ENCODE data around the gene TIGIT. TPM values are rescaled to one million over a fixed set of nuclear protein-coding genes. Genes with fewer than 3 reads are reported as not detected.

Gene TIGIT
- total RNA-seq, 1 experiment from 2014 or later: not detected

- Histone ChIP-seq H2AK5ac (ENCODE audit: insufficient read length, low read length) (no peak overlapping the region), H4K8ac (replicated peaks; ENCODE audit: insufficient read length, low read depth, low read length) (no peak overlapping the region), H3K23ac (ENCODE audit: insufficient read length, low read depth, low read length) (no peak overlapping the region), H4K5ac (ENCODE audit: insufficient read length, low read depth, low read length) (no peak overlapping the region), H3K14ac (ENCODE audit: insufficient read depth, low read length) (no peak overlapping the region), H3K9ac (ENCODE audit: extremely low read depth, insufficient read length, low read length) (no peak overlapping the region), H2BK15ac (ENCODE audit: low read depth, low read length) (no peak overlapping the region), H2BK5ac (ENCODE audit: insufficient read length, low read length) (no peak overlapping the region), H3K27ac (ENCODE audit: insufficient read length, low read depth, low read length) (no peak overlapping the region), H3K23me2 (ENCODE audit: insufficient read length, low read depth, low read length, poor library complexity, severe bottlenecking) (no peaks in the 10 kb centered on the region), H4K91ac (ENCODE audit: insufficient read length, low read depth, low read length) (no peak overlapping the region), H3K9me3 (ENCODE audit: control insufficient read depth, low read depth, low read length) (no peaks in the 10 kb centered on the region), H3T11ph (ENCODE audit: low read length) (no peak overlapping the region), H3K4ac (ENCODE audit: low read depth, low read length) (no peak overlapping the region), H2BK120ac (ENCODE audit: low read depth, low read length, poor library complexity, severe bottlenecking) (no peak overlapping the region), H3K4me2 (ENCODE audit: insufficient read depth, insufficient read length, low read length) (no peak overlapping the region), H3K4me1 (ENCODE audit: insufficient read depth, low read length) (0 out of 2 replicates have a peak, but pooled peaks cover 2% of the 10 kb centered on the region), H3K79me2 (ENCODE audit: insufficient read depth, low read length) (no peaks in the 10 kb centered on the region), H3K18ac (ENCODE audit: insufficient read length, low read depth, low read length) (no peak overlapping the region), H2BK20ac (ENCODE audit: low read depth, low read length, poor library complexity, severe bottlenecking) (no peak overlapping the region), H4K20me1 (ENCODE audit: control insufficient read depth, insufficient read depth, insufficient read length) (no peaks in the 10 kb centered on the region), H2BK12ac (ENCODE audit: insufficient read length, low read depth, low read length) (no peak overlapping the region), H2AFZ (ENCODE audit: low read length) (no peak overlapping the region), H3K27me3 (ENCODE audit: insufficient read depth, low read length) (no peaks in the 10 kb centered on the region), H3K56ac (ENCODE audit: insufficient read length, low read depth, low read length) (no peak overlapping the region), H3K79me1 (ENCODE audit: insufficient read depth, low read depth, low read length, poor library complexity, severe bottlenecking) (no peaks in the 10 kb centered on the region)
- Mint-ChIP-seq H3K36me3 (ENCODE audit: insufficient read depth in 1 of 3, low read depth in 3 of 3) (no peaks in the 10 kb centered on the region; a peak in 2 of 7 replicates), H3K9me3 (peaks cover 0 to 2% of the 10 kb centered on the region in 2 experiments; a peak in 3 of 5 replicates), H3K4me1 (peaks cover 0 to 3% of the 10 kb centered on the region in 2 experiments; a peak in 2 of 4 replicates), H3K27ac (no peak overlapping the region), H3K27me3 (ENCODE audit: low read depth) (no peaks in the 10 kb centered on the region), H3K4me3 (no peak overlapping the region)
- WGBS (ENCODE audit: extremely low coverage, insufficient read length, low lambda C conversion rate): no CpG with 5 or more reads among the region's 3 CpGs
- DNase-seq: no peak
- TF ChIP-seq, protein P1, sequence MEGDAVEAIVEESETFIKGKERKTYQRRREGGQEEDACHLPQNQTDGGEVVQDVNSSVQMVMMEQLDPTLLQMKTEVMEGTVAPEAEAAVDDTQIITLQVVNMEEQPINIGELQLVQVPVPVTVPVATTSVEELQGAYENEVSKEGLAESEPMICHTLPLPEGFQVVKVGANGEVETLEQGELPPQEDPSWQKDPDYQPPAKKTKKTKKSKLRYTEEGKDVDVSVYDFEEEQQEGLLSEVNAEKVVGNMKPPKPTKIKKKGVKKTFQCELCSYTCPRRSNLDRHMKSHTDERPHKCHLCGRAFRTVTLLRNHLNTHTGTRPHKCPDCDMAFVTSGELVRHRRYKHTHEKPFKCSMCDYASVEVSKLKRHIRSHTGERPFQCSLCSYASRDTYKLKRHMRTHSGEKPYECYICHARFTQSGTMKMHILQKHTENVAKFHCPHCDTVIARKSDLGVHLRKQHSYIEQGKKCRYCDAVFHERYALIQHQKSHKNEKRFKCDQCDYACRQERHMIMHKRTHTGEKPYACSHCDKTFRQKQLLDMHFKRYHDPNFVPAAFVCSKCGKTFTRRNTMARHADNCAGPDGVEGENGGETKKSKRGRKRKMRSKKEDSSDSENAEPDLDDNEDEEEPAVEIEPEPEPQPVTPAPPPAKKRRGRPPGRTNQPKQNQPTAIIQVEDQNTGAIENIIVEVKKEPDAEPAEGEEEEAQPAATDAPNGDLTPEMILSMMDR (conservative IDR thresholded peaks at IDR 0.05): no peak
These were observed 8.1 kb upstream of the TIGIT start for GRCh38 chr3:114285648-114286230.
